HEK293 (cell line): ENCODE results near the gene SYNE2.
"Not testable (repeated sequence)": the region's sequence is repeated elsewhere in the genome, so short reads cannot be mapped to it uniquely, and the experiment has no call there.

Experiments
- ELK4 ChIP-seq: IDR thresholded peaks from 2 replicates; pipeline ENCODE4 v1.6.1; 2011; ENCODE audit warnings: mild to moderate bottlenecking, low read depth, low read length, borderline replicate concordance
- GFI1B ChIP-seq: fragments of 450-650 bp; formaldehyde crosslinking; IDR thresholded peaks from 2 replicates; pipeline ENCODE4 v1.5.1; 2016; ENCODE audit warnings: missing biosample characterization, missing genetic modification characterization
- TF ChIP-seq, protein P1 (sequence below): fragments of 450-650 bp; formaldehyde crosslinking; IDR thresholded peaks from 2 replicates; pipeline ENCODE4 v1.5.1; 2016; ENCODE audit warnings: missing biosample characterization, missing genetic modification characterization

DNA sequence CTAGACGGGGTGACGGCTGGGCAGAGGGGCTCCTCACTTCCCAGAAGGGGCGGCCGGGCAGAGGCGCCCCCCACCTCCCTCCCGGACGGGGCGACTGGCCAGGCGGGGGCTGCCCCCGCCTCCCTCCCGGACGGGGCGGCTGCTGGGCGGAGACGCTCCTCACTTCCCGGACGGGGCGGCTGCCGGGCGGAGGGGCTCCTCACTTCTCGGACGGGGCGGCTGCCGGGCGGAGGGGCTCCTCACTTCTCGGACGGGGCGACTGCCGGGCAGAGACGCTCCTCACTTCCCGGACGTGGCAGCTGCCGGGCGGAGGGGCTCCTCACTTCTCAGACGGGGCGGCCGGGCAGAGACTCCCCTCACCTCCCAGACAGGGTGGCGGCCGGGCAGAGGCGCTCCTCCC is 330.1 kb downstream of the SYNE2 start:
- not testable (repeated sequence) for TF ChIP-seq ELK4; GFI1B (tag by site-specific recombination)
- TF ChIP-seq, protein P1, sequence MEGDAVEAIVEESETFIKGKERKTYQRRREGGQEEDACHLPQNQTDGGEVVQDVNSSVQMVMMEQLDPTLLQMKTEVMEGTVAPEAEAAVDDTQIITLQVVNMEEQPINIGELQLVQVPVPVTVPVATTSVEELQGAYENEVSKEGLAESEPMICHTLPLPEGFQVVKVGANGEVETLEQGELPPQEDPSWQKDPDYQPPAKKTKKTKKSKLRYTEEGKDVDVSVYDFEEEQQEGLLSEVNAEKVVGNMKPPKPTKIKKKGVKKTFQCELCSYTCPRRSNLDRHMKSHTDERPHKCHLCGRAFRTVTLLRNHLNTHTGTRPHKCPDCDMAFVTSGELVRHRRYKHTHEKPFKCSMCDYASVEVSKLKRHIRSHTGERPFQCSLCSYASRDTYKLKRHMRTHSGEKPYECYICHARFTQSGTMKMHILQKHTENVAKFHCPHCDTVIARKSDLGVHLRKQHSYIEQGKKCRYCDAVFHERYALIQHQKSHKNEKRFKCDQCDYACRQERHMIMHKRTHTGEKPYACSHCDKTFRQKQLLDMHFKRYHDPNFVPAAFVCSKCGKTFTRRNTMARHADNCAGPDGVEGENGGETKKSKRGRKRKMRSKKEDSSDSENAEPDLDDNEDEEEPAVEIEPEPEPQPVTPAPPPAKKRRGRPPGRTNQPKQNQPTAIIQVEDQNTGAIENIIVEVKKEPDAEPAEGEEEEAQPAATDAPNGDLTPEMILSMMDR (tag by site-specific recombination), result not testable (repeated sequence)
